ENCODE measurements around the gene MEI1.

DNA sequence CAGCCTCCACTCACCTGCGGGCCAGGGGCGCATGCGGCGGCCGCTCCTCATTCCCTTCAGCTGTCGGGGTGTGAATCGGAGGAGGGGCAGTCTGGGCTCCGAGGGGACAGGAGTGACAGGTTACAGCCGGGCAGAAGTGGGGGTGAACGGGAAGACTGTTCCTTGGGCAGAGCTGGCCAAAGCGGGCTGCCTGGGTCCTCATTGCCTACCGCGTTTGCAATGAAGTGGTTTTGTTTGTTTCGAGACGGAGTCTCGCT lies 733 bp downstream of the MEI1 start:
- TF ChIP-seq, protein P1, sequence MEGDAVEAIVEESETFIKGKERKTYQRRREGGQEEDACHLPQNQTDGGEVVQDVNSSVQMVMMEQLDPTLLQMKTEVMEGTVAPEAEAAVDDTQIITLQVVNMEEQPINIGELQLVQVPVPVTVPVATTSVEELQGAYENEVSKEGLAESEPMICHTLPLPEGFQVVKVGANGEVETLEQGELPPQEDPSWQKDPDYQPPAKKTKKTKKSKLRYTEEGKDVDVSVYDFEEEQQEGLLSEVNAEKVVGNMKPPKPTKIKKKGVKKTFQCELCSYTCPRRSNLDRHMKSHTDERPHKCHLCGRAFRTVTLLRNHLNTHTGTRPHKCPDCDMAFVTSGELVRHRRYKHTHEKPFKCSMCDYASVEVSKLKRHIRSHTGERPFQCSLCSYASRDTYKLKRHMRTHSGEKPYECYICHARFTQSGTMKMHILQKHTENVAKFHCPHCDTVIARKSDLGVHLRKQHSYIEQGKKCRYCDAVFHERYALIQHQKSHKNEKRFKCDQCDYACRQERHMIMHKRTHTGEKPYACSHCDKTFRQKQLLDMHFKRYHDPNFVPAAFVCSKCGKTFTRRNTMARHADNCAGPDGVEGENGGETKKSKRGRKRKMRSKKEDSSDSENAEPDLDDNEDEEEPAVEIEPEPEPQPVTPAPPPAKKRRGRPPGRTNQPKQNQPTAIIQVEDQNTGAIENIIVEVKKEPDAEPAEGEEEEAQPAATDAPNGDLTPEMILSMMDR (IDR thresholded peaks at IDR 0.05), result no peak
- TF ChIP-seq POLR2A (IDR thresholded peaks at IDR 0.05), result no peak
